ENCODE data around the gene OR10H1. TPM values are rescaled to one million over a fixed set of nuclear protein-coding genes. Genes with fewer than 3 reads are reported as not detected.
"Not testable (repeated sequence)": the region's sequence is repeated elsewhere in the genome, so short reads cannot be mapped to it uniquely, and the experiment has no call there.

OR10H1 gene
- total RNA-seq, 1 donor from 2014 or later, result 0.04 TPM

- Mint-ChIP-seq H3K36me3 (no peaks in the 10 kb centered on the region), H3K27me3 (ENCODE audit: low read depth) (no peaks in the 10 kb centered on the region), H3K27ac (no peak overlapping the region), H3K4me3 (no peak overlapping the region), H3K9me3 (peaks cover 48% of the 10 kb centered on the region), H3K4me1 (no peaks in the 10 kb centered on the region)
- DNase-seq (ENCODE audit: low spot score in 2 of 2, unreplicated experiment in 2 of 2), result no peak
- TF ChIP-seq CTCF (IDR thresholded peaks at IDR 0.05; ENCODE audit: unreplicated experiment), result no peak
Observed at GRCh38 chr19:15780610-15781418, 34.6 kb downstream of the OR10H1 start.

- Mint-ChIP-seq H3K36me3 (no peaks in the 10 kb centered on the region), H3K9me3 (peaks cover 57% of the 10 kb centered on the region), H3K4me3 (no peak overlapping the region), H3K27me3 (ENCODE audit: low read depth) (no peaks in the 10 kb centered on the region), H3K27ac (no peak overlapping the region), H3K4me1 (no peaks in the 10 kb centered on the region)
- TF ChIP-seq CTCF (IDR thresholded peaks at IDR 0.05; ENCODE audit: unreplicated experiment), result no peak
- DNase-seq (ENCODE audit: low spot score in 2 of 2, unreplicated experiment in 2 of 2), result no peak
Observed at GRCh38 chr19:15779756-15780476, 35.5 kb downstream of the OR10H1 start.

- no peak overlapping the region for H3K27ac Mint-ChIP-seq
- TF ChIP-seq CTCF (IDR thresholded peaks at IDR 0.05; ENCODE audit: unreplicated experiment), result no peak
- H3K27me3 Mint-ChIP-seq (ENCODE audit: low read depth), result no peaks in the 10 kb centered on the region
- peaks cover 66% of the 10 kb centered on the region for H3K9me3 Mint-ChIP-seq
- H3K4me1 Mint-ChIP-seq, result no peaks in the 10 kb centered on the region
- no peak overlapping the region for H3K4me3 Mint-ChIP-seq
- no peaks in the 10 kb centered on the region for H3K36me3 Mint-ChIP-seq
- DNase-seq (ENCODE audit: low spot score in 2 of 2, unreplicated experiment in 2 of 2), result no peak
Observed at GRCh38 chr19:15776991-15777970, 38.2 kb downstream of the OR10H1 start.

DNA sequence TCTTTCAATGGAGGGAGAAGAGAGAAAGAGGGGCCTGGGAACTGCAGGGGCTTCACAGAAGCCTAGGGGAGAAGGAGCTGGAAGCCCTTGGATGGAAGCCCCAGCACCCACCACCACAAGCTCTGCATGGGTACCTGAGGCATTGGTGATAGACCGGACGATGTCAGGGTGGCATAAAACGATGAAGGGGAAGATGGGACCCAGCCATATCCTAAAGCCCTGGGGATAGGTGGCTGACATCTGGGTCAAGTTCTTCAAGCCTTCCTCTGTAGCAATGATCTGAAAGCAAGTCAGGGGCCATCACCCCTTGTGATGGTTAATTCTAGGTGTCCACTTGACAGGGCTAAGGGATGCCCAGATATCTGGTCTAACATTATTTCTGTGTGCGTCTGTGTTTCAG lies 39.2 kb downstream of the OR10H1 start:
- Mint-ChIP-seq H3K4me3 (no peak overlapping the region), H3K27ac (no peak overlapping the region), H3K9me3 (peaks cover 68% of the 10 kb centered on the region), H3K36me3 (no peaks in the 10 kb centered on the region), H3K27me3 (ENCODE audit: low read depth) (no peaks in the 10 kb centered on the region), H3K4me1 (no peaks in the 10 kb centered on the region)
- DNase-seq (ENCODE audit: low spot score in 2 of 2, unreplicated experiment in 2 of 2), result no peak
- TF ChIP-seq CTCF (IDR thresholded peaks at IDR 0.05; ENCODE audit: unreplicated experiment), result no peak

- peaks cover 1% of the 10 kb centered on the region for H3K36me3 Mint-ChIP-seq
- H3K4me3 Mint-ChIP-seq, result no peak overlapping the region
- no peak for DNase-seq (ENCODE audit: low spot score in 2 of 2, unreplicated experiment in 2 of 2)
- H3K9me3 Mint-ChIP-seq, result peaks cover 70% of the 10 kb centered on the region
- no peaks in the 10 kb centered on the region for H3K4me1 Mint-ChIP-seq
- H3K27ac Mint-ChIP-seq, result no peak overlapping the region
- no peak for TF ChIP-seq CTCF (IDR thresholded peaks at IDR 0.05; ENCODE audit: unreplicated experiment)
- H3K27me3 Mint-ChIP-seq (ENCODE audit: low read depth), result no peaks in the 10 kb centered on the region
Observed at GRCh38 chr19:15775249-15775648, 40.2 kb downstream of the OR10H1 start.

DNA sequence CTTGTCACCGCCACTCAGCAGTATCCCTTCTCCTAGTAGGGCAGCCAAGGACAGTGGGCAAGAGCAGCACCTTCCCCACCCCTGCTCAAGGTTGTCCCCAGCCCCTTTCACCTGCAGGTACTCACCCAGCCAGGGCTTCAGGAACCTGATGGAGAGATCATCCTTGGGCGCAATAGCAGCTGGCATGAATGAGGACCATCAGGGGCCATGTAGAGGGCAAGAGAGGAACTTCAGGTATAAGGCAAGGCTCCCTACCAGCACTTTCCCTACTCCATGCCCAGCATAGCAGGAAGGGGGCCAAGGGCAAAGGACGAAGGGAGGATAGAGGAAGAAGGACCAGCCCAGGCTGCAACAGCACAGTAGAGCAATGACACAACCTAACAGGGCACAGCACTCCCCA lies 41.3 kb downstream of the OR10H1 start:
- DNase-seq (ENCODE audit: low spot score in 2 of 2, unreplicated experiment in 2 of 2); H3K4me1 Mint-ChIP-seq; H3K36me3 Mint-ChIP-seq; H3K27me3 Mint-ChIP-seq (ENCODE audit: low read depth); H3K27ac Mint-ChIP-seq; H3K4me3 Mint-ChIP-seq: not testable (repeated sequence)
- H3K9me3 Mint-ChIP-seq, result peaks cover 77% of the 10 kb centered on the region
